Measurements from ENCODE around the gene CRACDL.

Gene CRACDL

DNA sequence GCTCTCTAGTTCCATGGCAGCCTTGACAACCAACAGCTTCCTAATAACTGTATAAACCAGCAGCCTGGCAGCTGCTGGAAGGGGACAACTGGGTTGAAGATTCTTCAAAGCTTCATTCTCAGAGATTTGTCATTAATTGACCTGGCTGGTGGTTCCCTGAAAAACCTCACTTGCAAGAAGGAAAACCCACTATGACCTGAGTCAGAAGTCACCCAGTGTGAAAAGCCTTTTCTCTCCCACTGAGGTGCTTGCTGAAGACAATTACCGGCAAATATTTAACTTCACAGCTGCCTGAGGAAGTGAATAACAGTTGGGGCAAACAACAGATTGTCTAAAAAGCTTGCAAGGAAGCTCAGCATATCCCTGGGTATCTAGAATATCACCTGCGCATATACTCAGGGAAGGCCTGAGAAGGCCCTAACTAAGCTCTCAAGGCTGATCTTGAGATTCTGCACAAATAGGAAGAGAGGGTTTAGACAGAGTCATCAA is 49.9 kb downstream of the CRACDL start:
- no peak for DNase-seq (ENCODE audit: low spot score)
- Histone ChIP-seq H3K4me3 (no peak overlapping the region), H3K27ac (no peak overlapping the region)
- TF ChIP-seq, protein P1, sequence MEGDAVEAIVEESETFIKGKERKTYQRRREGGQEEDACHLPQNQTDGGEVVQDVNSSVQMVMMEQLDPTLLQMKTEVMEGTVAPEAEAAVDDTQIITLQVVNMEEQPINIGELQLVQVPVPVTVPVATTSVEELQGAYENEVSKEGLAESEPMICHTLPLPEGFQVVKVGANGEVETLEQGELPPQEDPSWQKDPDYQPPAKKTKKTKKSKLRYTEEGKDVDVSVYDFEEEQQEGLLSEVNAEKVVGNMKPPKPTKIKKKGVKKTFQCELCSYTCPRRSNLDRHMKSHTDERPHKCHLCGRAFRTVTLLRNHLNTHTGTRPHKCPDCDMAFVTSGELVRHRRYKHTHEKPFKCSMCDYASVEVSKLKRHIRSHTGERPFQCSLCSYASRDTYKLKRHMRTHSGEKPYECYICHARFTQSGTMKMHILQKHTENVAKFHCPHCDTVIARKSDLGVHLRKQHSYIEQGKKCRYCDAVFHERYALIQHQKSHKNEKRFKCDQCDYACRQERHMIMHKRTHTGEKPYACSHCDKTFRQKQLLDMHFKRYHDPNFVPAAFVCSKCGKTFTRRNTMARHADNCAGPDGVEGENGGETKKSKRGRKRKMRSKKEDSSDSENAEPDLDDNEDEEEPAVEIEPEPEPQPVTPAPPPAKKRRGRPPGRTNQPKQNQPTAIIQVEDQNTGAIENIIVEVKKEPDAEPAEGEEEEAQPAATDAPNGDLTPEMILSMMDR (IDR thresholded peaks at IDR 0.05): no peak

DNA sequence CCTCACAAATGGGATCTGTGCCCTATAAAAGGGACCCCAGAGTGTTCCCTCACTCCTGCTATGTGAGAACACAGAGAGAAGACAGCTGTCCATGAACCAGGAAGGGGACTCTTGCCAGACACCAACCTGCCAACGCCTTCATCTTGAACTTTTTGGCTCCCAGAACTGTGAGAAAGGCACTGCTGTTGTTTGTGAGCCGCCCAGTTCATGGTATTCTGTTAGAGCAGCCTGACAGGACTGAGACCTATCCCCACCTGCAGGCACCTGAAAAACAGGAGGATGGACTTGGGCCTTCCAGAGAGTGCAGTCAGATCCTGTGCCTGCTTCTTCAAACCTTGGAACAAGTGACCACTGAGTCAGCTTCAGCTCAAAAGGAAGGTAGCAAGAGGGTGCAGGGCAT is 51.4 kb downstream of the CRACDL start:
- no peak overlapping the region for H3K4me3 ChIP-seq
- DNase-seq (ENCODE audit: low spot score): no peak
- TF ChIP-seq, protein P1 (IDR thresholded peaks at IDR 0.05): no peak
- no peak overlapping the region for H3K27ac ChIP-seq

DNA sequence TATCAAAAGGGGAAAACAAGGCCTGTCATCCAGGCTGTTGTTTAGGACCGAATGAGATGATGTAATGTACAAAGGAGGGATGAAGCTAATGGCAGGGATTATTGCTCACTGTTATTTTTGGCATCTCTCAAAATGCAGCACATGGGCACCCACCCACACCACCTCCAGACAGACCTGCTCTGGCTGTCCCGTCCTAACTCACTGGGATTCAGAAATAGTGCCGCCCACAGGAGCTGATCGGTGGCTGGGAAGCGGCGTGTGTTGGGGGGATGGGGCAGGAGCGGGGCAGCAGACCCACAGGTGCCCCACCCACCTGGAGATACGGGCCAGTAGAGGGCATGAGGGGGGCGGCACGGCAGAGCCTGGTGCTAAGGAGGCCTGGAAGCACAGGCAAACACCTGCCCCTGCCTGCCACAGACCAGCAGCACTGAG is 52.2 kb downstream of the CRACDL start:
- TF ChIP-seq, protein P1 (IDR thresholded peaks at IDR 0.05): no peak
- Histone ChIP-seq H3K4me3 (no peak overlapping the region), H3K27ac (no peak overlapping the region)
- no peak for DNase-seq (ENCODE audit: low spot score)

DNA sequence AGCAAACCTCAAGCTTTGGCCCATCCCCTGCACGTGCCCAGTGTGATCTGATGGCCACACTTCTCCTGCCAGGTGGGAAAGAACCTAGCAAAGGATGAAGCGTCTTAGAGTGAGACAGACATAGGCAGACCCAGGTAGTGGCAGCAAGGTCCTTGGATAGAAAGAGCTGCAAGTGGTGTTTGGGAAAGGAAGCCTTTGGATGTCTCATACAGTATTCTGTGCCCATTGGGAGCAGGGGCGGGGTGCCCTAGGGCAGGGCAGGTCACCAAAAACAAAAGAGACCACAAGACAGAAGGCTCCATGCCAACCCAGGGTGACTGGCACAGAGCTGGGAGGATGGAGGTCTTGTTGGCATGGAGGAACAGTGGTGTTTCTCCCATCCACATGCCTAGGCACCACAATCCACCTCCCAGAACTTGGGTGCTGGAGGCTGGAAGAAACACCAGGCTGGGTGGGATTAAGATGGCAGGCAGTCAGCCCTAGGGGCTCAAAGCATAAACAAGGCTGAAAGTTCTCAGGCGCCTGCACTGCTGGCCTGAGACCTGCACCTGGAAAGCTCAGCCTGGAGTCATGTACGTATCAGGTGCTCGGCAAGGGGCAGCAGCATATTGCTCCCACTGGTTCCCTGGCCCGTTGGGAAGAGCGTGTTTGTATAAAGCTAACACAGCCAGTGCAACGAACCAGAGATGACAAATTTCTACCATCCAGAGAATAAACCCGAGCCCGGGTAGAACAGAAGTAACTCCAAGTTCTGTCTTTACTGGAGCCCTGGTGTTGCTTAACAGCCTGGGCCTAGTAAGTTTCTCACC is 52.9 kb downstream of the CRACDL start:
- TF ChIP-seq, protein P1 (IDR thresholded peaks at IDR 0.05): no peak
- DNase-seq (ENCODE audit: low spot score): no peak
- Histone ChIP-seq H3K27ac (no peak overlapping the region), H3K4me3 (no peak overlapping the region)

DNA sequence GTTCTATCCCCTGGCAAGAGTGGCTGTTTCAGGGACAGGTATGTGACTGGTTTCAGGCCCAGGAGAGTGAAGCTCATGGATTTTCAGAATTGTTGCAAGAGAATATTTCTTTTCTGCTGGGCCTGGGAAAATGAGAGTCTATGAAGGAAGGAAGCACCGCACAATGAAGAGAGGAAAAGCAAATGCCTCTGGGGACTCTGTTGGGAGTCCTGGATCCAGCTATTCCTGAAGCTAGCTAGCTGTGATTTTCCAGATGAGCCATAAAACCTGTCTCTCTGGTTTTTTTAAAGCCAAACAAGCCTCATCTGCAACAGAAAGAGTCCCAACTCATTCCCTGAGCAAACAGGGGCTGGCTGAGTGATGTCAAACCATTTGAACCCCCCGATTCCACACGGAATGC is 53.7 kb downstream of the CRACDL start:
- no peak for DNase-seq (ENCODE audit: low spot score)
- TF ChIP-seq, protein P1 (IDR thresholded peaks at IDR 0.05): no peak
- Histone ChIP-seq H3K4me3 (no peak overlapping the region), H3K27ac (no peak overlapping the region)

DNA sequence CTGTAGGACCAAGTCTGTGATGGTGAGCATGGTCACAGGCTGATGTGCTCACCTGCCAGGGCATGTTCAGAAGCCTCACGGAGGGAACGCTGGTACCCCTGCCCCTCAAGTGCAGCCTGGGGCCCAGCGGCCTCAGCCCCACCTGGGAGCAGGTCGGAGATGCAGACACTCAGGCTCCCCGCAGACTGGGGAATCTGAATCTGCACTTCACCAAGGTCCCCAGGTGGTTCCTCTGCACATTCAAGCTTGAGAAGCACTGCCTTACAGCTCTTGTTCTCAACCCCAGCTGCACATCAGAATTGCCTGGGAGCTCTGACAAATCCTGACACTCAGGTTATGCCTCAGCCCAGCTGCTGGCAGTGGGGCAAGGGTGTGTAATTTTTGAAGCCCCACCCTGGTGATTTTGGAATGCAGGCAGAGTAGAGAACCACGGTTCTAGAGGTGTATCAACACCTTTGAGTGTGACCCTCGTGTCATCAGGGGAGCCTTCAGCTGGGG is 54.8 kb downstream of the CRACDL start:
- Histone ChIP-seq H3K4me3 (no peak overlapping the region), H3K27ac (no peak overlapping the region)
- TF ChIP-seq, protein P1 (IDR thresholded peaks at IDR 0.05): no peak
- no peak for DNase-seq (ENCODE audit: low spot score)

Measured in coronary artery (tissue), 2 donors.